Neural cell (in vitro differentiated cells): ENCODE results near the gene LHPP. TPM values are rescaled to one million over a fixed set of nuclear protein-coding genes. Genes with fewer than 3 reads are reported as not detected.

Experiments
- H2AFZ ChIP-seq: fragments of 200-600, 300-800 bp; sonication (generic), shearing (Covaris generic); 2 replicates; pipeline ENCODE4 v1.6.0; 2014; ENCODE audit warnings: low read depth, mild to moderate bottlenecking, antibody characterized with exemption, low read length, moderate library complexity
- H3F3A ChIP-seq: fragments of 200-600 bp; shearing (Covaris generic); 2 replicates; pipeline ENCODE4 v1.6.1; 2016; ENCODE audit warnings: mild to moderate bottlenecking, moderate library complexity, mixed read lengths, antibody characterized with exemption, low read length; ENCODE audit not compliant: insufficient read depth, poor library complexity, severe bottlenecking
- H3K27ac ChIP-seq: fragments of 200-600, 300-800 bp; sonication (generic), shearing (Covaris generic); 2 replicates; pipeline ENCODE4 v1.5.1; 2014; ENCODE audit warnings: mild to moderate bottlenecking, low read length, moderate library complexity
- H3K27me3 ChIP-seq: fragments of 300-800, 200-600 bp; sonication (generic), shearing (Covaris generic); 2 replicates; pipeline ENCODE4 v1.6.0; 2014; ENCODE audit warnings: mild to moderate bottlenecking, low read depth, low read length, moderate library complexity; ENCODE audit not compliant: insufficient read depth
- H3K36me3 ChIP-seq: fragments of 300-800, 200-600 bp; sonication (generic), shearing (Covaris generic); 2 replicates; pipeline ENCODE4 v1.5.1; 2014; ENCODE audit warnings: mild to moderate bottlenecking, antibody characterized with exemption, low read length, moderate library complexity; ENCODE audit not compliant: insufficient read depth
- H3K4me2 ChIP-seq: fragments of 300-800, 200-600 bp; sonication (generic), shearing (Covaris generic); 2 replicates; pipeline ENCODE4 v1.6.0; 2014; ENCODE audit warnings: mild to moderate bottlenecking, low read length
- H3K4me3 ChIP-seq: fragments of 300-800, 200-600 bp; sonication (generic), shearing (Covaris generic); 2 replicates; pipeline ENCODE4 v1.5.1; 2014; ENCODE audit warnings: mild to moderate bottlenecking, low read length, moderate library complexity
- H3K79me2 ChIP-seq: fragments of 200-600 bp; shearing (Covaris generic); replicated peaks from 2 replicates; pipeline ENCODE4 v1.6.0; 2014; ENCODE audit warnings: mild to moderate bottlenecking, low read length, moderate library complexity; ENCODE audit not compliant: insufficient read depth
- H3K9ac ChIP-seq: fragments of 300-800, 200-600 bp; sonication (generic), shearing (Covaris generic); 2 replicates; pipeline ENCODE4 v1.6.1; 2016; ENCODE audit warnings: mild to moderate bottlenecking, low read length, mixed read lengths
- H3K9me2 ChIP-seq: fragments of 200-600 bp; shearing (Covaris generic); 2 replicates; pipeline ENCODE4 v1.6.1; 2016; ENCODE audit warnings: mild to moderate bottlenecking, low read length, mixed read lengths; ENCODE audit not compliant: insufficient read depth
- H3K9me3 ChIP-seq: fragments of 200-600, 300-800 bp; sonication (generic), shearing (Covaris generic); 2 replicates; pipeline ENCODE4 v1.6.1; 2016; ENCODE audit warnings: mild to moderate bottlenecking, mixed run types, low read length, moderate library complexity, mixed read lengths
- H4K20me1 ChIP-seq: fragments of 200-600 bp; shearing (Covaris generic); 2 replicates; pipeline ENCODE4 v1.6.1; 2016; ENCODE audit warnings: mild to moderate bottlenecking, mixed run types; ENCODE audit not compliant: insufficient read depth
- CTCF ChIP-seq: fragments of 450-650 bp; IDR thresholded peaks from 2 replicates; pipeline ENCODE4 v1.5.1; 2014; ENCODE audit warnings: antibody characterized with exemption, mild to moderate bottlenecking, moderate library complexity; ENCODE audit not compliant: poor library complexity, severe bottlenecking
- EP300 ChIP-seq: fragments of 450-650 bp; conservative IDR thresholded peaks from 2 replicates; pipeline ENCODE4 v1.6.1; 2014; ENCODE audit warnings: antibody characterized with exemption, mild to moderate bottlenecking, moderate library complexity; ENCODE audit not compliant: poor library complexity, severe bottlenecking
- EZH2 ChIP-seq: fragments of 200-600, 300-800 bp; shearing (Covaris generic), sonication (generic); IDR thresholded peaks from 2 replicates; pipeline ENCODE4 v1.6.1; 2014; ENCODE audit warnings: antibody characterized with exemption, low read length, borderline replicate concordance, mild to moderate bottlenecking; ENCODE audit not compliant: insufficient read depth, poor library complexity, severe bottlenecking
- MXI1 ChIP-seq: fragments of 450-650 bp; conservative IDR thresholded peaks from 2 replicates; pipeline ENCODE4 v1.6.1; 2014; ENCODE audit warnings: antibody characterized with exemption, mild to moderate bottlenecking; ENCODE audit not compliant: poor library complexity, severe bottlenecking
- POLR2AphosphoS5 ChIP-seq: IDR thresholded peaks from 2 replicates; pipeline ENCODE4 v1.6.1; 2012
- RAD21 ChIP-seq: fragments of 450-650 bp; conservative IDR thresholded peaks from 2 replicates; pipeline ENCODE4 v1.6.1; 2014; ENCODE audit warnings: antibody characterized with exemption, mild to moderate bottlenecking, moderate library complexity
- REST ChIP-seq: IDR thresholded peaks from 2 replicates; pipeline ENCODE4 v1.6.1; 2012; ENCODE audit warnings: borderline replicate concordance
- SMC3 ChIP-seq: fragments of 450-650 bp; conservative IDR thresholded peaks from 2 replicates; pipeline ENCODE4 v1.6.1; 2014; ENCODE audit warnings: antibody characterized with exemption, mild to moderate bottlenecking, moderate library complexity; ENCODE audit not compliant: poor library complexity
- TAF1 ChIP-seq: IDR thresholded peaks from 2 replicates; pipeline ENCODE4 v1.6.1; 2012; ENCODE audit warnings: low read depth
- polyA plus RNA-seq: library from polyadenylated mRNA; depleted of rRNA; stranded (reverse); fragments of >200 nt; gene quantifications from 2 replicates; pipeline ENCODE4 v1.2.3, GENCODE V29; 2014

LHPP gene
- polyA plus RNA-seq, 1 donor from 2014 or later = 16.0 TPM

- no peak overlapping the region for H3K4me2 ChIP-seq
- no peak overlapping the region for H2AFZ ChIP-seq
- H3K9me3 ChIP-seq = no peaks in the 10 kb centered on the region
- no peak overlapping the region for H3K9ac ChIP-seq
- no peaks in the 10 kb centered on the region for H4K20me1 ChIP-seq
- no peak overlapping the region for H3K27ac ChIP-seq
- H3K27me3 ChIP-seq = no peaks in the 10 kb centered on the region
- TF ChIP-seq REST (no peak), EZH2 (no peak), POLR2AphosphoS5 (no peak), CTCF (no peak), TAF1 (no peak), MXI1 (no peak), SMC3 (no peak), EP300 (no peak), RAD21 (no peak)
- no peaks in the 10 kb centered on the region for H3K36me3 ChIP-seq
- H3K4me3 ChIP-seq = no peak overlapping the region
- no peaks in the 10 kb centered on the region for H3K9me2 ChIP-seq
- no peaks in the 10 kb centered on the region for H3K79me2 ChIP-seq
- H3F3A ChIP-seq = no peaks in the 10 kb centered on the region
Measured at GRCh38 chr10:124648131-124648475, 186.5 kb downstream of the LHPP start.

GRCh38 chr10:124648738-124649137 lies 187.1 kb downstream of the LHPP start:
- H3F3A ChIP-seq = no peaks in the 10 kb centered on the region
- no peak overlapping the region for H3K27ac ChIP-seq

More at GRCh38 chr10:124648738-124649137, 187.1 kb downstream of the LHPP start:
- no peaks in the 10 kb centered on the region for H3K36me3 ChIP-seq
- H4K20me1 ChIP-seq = no peaks in the 10 kb centered on the region
- H3K4me2 ChIP-seq = no peak overlapping the region
- no peak overlapping the region for H3K4me3 ChIP-seq
- H3K9me3 ChIP-seq = no peaks in the 10 kb centered on the region
- H3K79me2 ChIP-seq = no peaks in the 10 kb centered on the region
- no peak overlapping the region for H3K9ac ChIP-seq
- TF ChIP-seq REST (no peak), EP300 (no peak), MXI1 (no peak), RAD21 (no peak), CTCF (no peak), TAF1 (no peak), POLR2AphosphoS5 (no peak), EZH2 (no peak), SMC3 (no peak)
- no peaks in the 10 kb centered on the region for H3K27me3 ChIP-seq
- no peaks in the 10 kb centered on the region for H3K9me2 ChIP-seq
- H2AFZ ChIP-seq = no peak overlapping the region
